A549 (cell line): ENCODE results near the gene PIM3.

Experiments used
- CTCF ChIP-seq: fragments of >200 bp; sonication (Bioruptor Twin); formaldehyde crosslinking; IDR thresholded peaks from 3 replicates; pipeline ENCODE4 v1.5.1; 2016
- HOXB5 ChIP-seq: fragments of 250-450 bp; sonication (Bioruptor Pico); IDR thresholded peaks from 2 replicates; pipeline ENCODE4 v1.5.0; 2020; ENCODE audit warnings: mild to moderate bottlenecking, moderate library complexity
- KDM1A ChIP-seq: fragments of 200-600 bp; sonication (generic); IDR thresholded peaks from 2 replicates; pipeline ENCODE4 v1.6.1; 2016; ENCODE audit warnings: low read depth, mild to moderate bottlenecking
- MYC ChIP-seq: IDR thresholded peaks from 2 replicates; pipeline ENCODE4 v1.6.1; 2012; ENCODE audit warnings: mild to moderate bottlenecking, inconsistent platforms, low read length, improper control_type of control experiment, borderline replicate concordance
- NR3C1 ChIP-seq: fragments of >200 bp; sonication (Bioruptor Twin); formaldehyde crosslinking; IDR thresholded peaks from 3 replicates; pipeline ENCODE4 v1.6.1; 2017
- PBX3 ChIP-seq: IDR thresholded peaks from 2 replicates; pipeline ENCODE4 v1.6.1; 2012
- POLR2A ChIP-seq: IDR thresholded peaks from 2 replicates; pipeline ENCODE4 v1.6.1; 2012; ENCODE audit warnings: mild to moderate bottlenecking, low read length
- RAD21 ChIP-seq, 2 experiments: fragments of >200 bp in 1 of 2; sonication (Bioruptor Twin) in 1 of 2; formaldehyde crosslinking in 1 of 2; IDR thresholded peaks in 1 of 2; conservative IDR thresholded peaks in 1 of 2; 2 replicates in 1 of 2; 3 replicates in 1 of 2; pipeline ENCODE4 v1.6.1; 2012 to 2018; ENCODE audit warnings: inconsistent platforms in 1 of 2
- RFX5 ChIP-seq: fragments of 450-650 bp; IDR thresholded peaks from 2 replicates; pipeline ENCODE4 v1.7.1; 2014; ENCODE audit warnings: antibody characterized with exemption, mild to moderate bottlenecking, moderate library complexity
- SREBF2 ChIP-seq: fragments of 450-650 bp; IDR thresholded peaks from 2 replicates; pipeline ENCODE4 v1.6.1; 2014; ENCODE audit warnings: mild to moderate bottlenecking, moderate library complexity
- TFCP2L1 ChIP-seq: fragments of 250-450 bp; sonication (Bioruptor Pico); IDR thresholded peaks from 2 replicates; pipeline ENCODE4 v1.5.0; 2021; ENCODE audit warnings: mild to moderate bottlenecking
- USF2 ChIP-seq: fragments of 450-650 bp; IDR thresholded peaks from 2 replicates; pipeline ENCODE4 v1.6.1; 2014; ENCODE audit warnings: antibody characterized with exemption
- ZFP36 ChIP-seq: fragments of 450-650 bp; IDR thresholded peaks from 2 replicates; pipeline ENCODE4 v1.6.1; 2014; ENCODE audit warnings: borderline replicate concordance; ENCODE audit not compliant: partially characterized antibody

GRCh38 chr22:49956914-49957825 is 3.4 kb upstream of the PIM3 start:
- TF ChIP-seq RAD21 (conservative IDR thresholded peaks at IDR 0.05 in 1 of 2, IDR thresholded peaks at IDR 0.05 in 1 of 2) (no peak), CTCF (no peak), USF2 (no peak), SREBF2 (no peak), ZFP36 (no peak), NR3C1 (no peak), HOXB5 (CRISPR knock-in tag) (no peak), POLR2A (no peak), TFCP2L1 (no peak), RFX5 (no peak), PBX3 (no peak), KDM1A (no peak), MYC (no peak)
